RWPE2 (cell line): ENCODE results near the gene SERPIND1.
"Not testable (repeated sequence)": the region's sequence is repeated elsewhere in the genome, so short reads cannot be mapped to it uniquely, and the experiment has no call there.

Experiments used
- ATAC-seq: fragments of 200-7000 bp; cut with Tn5 transposase; 3 replicates; pipeline ENCODE4 v1.9.1; 2021; ENCODE audit warnings: low read depth
- DNase-seq: peaks from one replicate; pipeline ENCODE4 v3.0.0-alpha.2; 2020; ENCODE audit warnings: low spot score
- H3K27ac ChIP-seq: fragments of 450-650 bp; 2 replicates; pipeline ENCODE4 v1.5.1; 2017; ENCODE audit warnings: mild to moderate bottlenecking; ENCODE audit not compliant: poor library complexity, severe bottlenecking
- H3K27me3 ChIP-seq: fragments of 250-450 bp; sonication (Bioruptor Pico); 2 replicates; pipeline ENCODE4 v1.5.1; 2021; ENCODE audit warnings: mild to moderate bottlenecking, moderate library complexity; ENCODE audit not compliant: insufficient read depth, poor library complexity, severe bottlenecking
- H3K36me3 ChIP-seq: fragments of 250-450 bp; sonication (Bioruptor Pico); 2 replicates; pipeline ENCODE4 v1.5.1; 2020; ENCODE audit warnings: low read depth, mild to moderate bottlenecking, moderate library complexity
- H3K4me1 ChIP-seq: fragments of 250-450 bp; sonication (Bioruptor Pico); 2 replicates; pipeline ENCODE4 v1.5.1; 2021; ENCODE audit warnings: mild to moderate bottlenecking, moderate library complexity; ENCODE audit not compliant: insufficient read depth, poor library complexity, severe bottlenecking
- H3K4me3 ChIP-seq: fragments of 250-450 bp; sonication (Bioruptor Pico); 2 replicates; pipeline ENCODE4 v1.5.1; 2021; ENCODE audit warnings: mild to moderate bottlenecking, moderate library complexity; ENCODE audit not compliant: severe bottlenecking
- H3K9me3 ChIP-seq: fragments of 250-450 bp; sonication (Bioruptor Pico); 2 replicates; pipeline ENCODE4 v1.5.1; 2021; ENCODE audit warnings: mild to moderate bottlenecking, moderate library complexity; ENCODE audit not compliant: severe bottlenecking
- CTCF ChIP-seq: fragments of 450-650 bp; IDR thresholded peaks from one replicate; pipeline ENCODE4 v1.5.1; 2017; ENCODE audit warnings: mild to moderate bottlenecking, moderate library complexity; ENCODE audit not compliant: poor library complexity, severe bottlenecking

The SERPIND1 gene

GRCh38 chr22:20765938-20766337 lies 8.0 kb upstream of the SERPIND1 start:
- ATAC-seq (no peak), DNase-seq (no peak)
- H3K4me3 ChIP-seq: no peak overlapping the region
- H3K9me3 ChIP-seq: no peaks in the 10 kb centered on the region
- H3K27ac ChIP-seq: no peak overlapping the region
- no peak for TF ChIP-seq CTCF
- no peaks in the 10 kb centered on the region for H3K4me1 ChIP-seq
- H3K27me3 ChIP-seq: no peaks in the 10 kb centered on the region
- H3K36me3 ChIP-seq: peaks cover 8% of the 10 kb centered on the region

- no peaks in the 10 kb centered on the region for H3K9me3 ChIP-seq
- DNase-seq (no peak), ATAC-seq (no peak)
- peaks cover 8% of the 10 kb centered on the region for H3K36me3 ChIP-seq
- no peak overlapping the region for H3K27ac ChIP-seq
- no peak overlapping the region for H3K4me3 ChIP-seq
- TF ChIP-seq CTCF: no peak
- H3K27me3 ChIP-seq: no peaks in the 10 kb centered on the region
- no peaks in the 10 kb centered on the region for H3K4me1 ChIP-seq
These were observed 7.4 kb upstream of the SERPIND1 start for GRCh38 chr22:20766530-20766929.

- H3K4me1 ChIP-seq, H3K27ac ChIP-seq, DNase-seq, H3K36me3 ChIP-seq, ATAC-seq, H3K27me3 ChIP-seq, H3K4me3 ChIP-seq, H3K9me3 ChIP-seq: not testable (repeated sequence)
These were observed 4.5 kb upstream of the SERPIND1 start for GRCh38 chr22:20769496-20769826.

- Histone ChIP-seq H3K36me3 (0 out of 2 replicates have a peak, but pooled peaks cover 3% of the 10 kb centered on the region), H3K4me3 (no peak overlapping the region), H3K9me3 (no peaks in the 10 kb centered on the region), H3K27ac (no peak overlapping the region), H3K27me3 (no peaks in the 10 kb centered on the region), H3K4me1 (no peaks in the 10 kb centered on the region)
- peak; percentile 38; the same call in 1 of the 3 replicates for ATAC-seq
- no peak for TF ChIP-seq CTCF
- no peak for DNase-seq
These were observed 1.8 kb upstream of the SERPIND1 start for GRCh38 chr22:20771918-20772625.

- no peaks in the 10 kb centered on the region for H3K27me3 ChIP-seq
- no peak overlapping the region for H3K27ac ChIP-seq
- H3K36me3 ChIP-seq: 0 out of 2 replicates have a peak, but pooled peaks cover 3% of the 10 kb centered on the region
- no peak for TF ChIP-seq CTCF
- no peak overlapping the region for H3K4me3 ChIP-seq
- H3K9me3 ChIP-seq: no peaks in the 10 kb centered on the region
- ATAC-seq: no peak
- H3K4me1 ChIP-seq: peaks cover 12% of the 10 kb centered on the region
- DNase-seq: no peak
These were observed 969 bp downstream of the SERPIND1 start for GRCh38 chr22:20774882-20775281.
